Panc1 (cell line): ENCODE results near the gene OR51E1. TPM values are rescaled to one million over a fixed set of nuclear protein-coding genes. Genes with fewer than 3 reads are reported as not detected.

Source experiments
- ATAC-seq: fragments of 200-7000 bp; cut with Tn5 transposase; 2 replicates; pipeline ENCODE4 v1.9.1; 2020; ENCODE audit warnings: mild to moderate bottlenecking, moderate library complexity
- BruUV-seq: library from RNA; stranded (reverse); fragments of 400-500 nt; replicated peaks from 2 replicates; lab custom pipeline; 2021; lab: Mats Ljungman, UMichigan
- CTCF ChIA-PET: fragments of 300-600 bp; sonication (Branson Sonifier 250); formaldehyde crosslinking; loops from one replicate; lab custom pipeline; 2022; ENCODE audit warnings: antibody characterized with exemption; lab: Charles Lee
- POLR2A ChIA-PET: fragments of 300-600 bp; sonication (Branson Sonifier 250); formaldehyde crosslinking; loops from one replicate; lab custom pipeline; 2022; ENCODE audit warnings: antibody characterized with exemption; lab: Charles Lee
- DNase-seq: peaks from one replicate; pipeline ENCODE4 v3.0.0-alpha.2; 2010; ENCODE audit warnings: low read depth, low spot score
- H3K27ac ChIP-seq: 2 replicates; pipeline ENCODE4 v1.5.1; 2011; ENCODE audit warnings: mild to moderate bottlenecking, low read length, inconsistent platforms
- H3K27me3 ChIP-seq: fragments of 200-500 bp; sonication (Bioruptor generic); 2 replicates; pipeline ENCODE4 v1.6.0; 2014; ENCODE audit warnings: low read length, inconsistent platforms; ENCODE audit not compliant: control insufficient read depth, insufficient read depth
- H3K36me3 ChIP-seq: fragments of 200-500 bp; sonication (Bioruptor generic); 2 replicates; pipeline ENCODE4 v1.5.1; 2014; ENCODE audit warnings: inconsistent platforms, mild to moderate bottlenecking, low read length, moderate library complexity; ENCODE audit not compliant: control insufficient read depth, insufficient read depth
- H3K4me1 ChIP-seq: 2 replicates; pipeline ENCODE4 v1.5.1; 2011; ENCODE audit warnings: inconsistent platforms, mild to moderate bottlenecking, low read length, moderate library complexity; ENCODE audit not compliant: control insufficient read depth, insufficient read depth
- H3K4me3 ChIP-seq, 2 experiments: 2 replicates each; pipeline ENCODE4 v1.5.1; 2011 to 2012; ENCODE audit warnings: low read depth in 2 of 2, low read length in 2 of 2, mild to moderate bottlenecking in 2 of 2, inconsistent platforms in 1 of 2, moderate library complexity in 1 of 2
- H3K9me3 ChIP-seq: fragments of 200-500 bp; sonication (Bioruptor generic); 2 replicates; pipeline ENCODE4 v1.5.1; 2014; ENCODE audit warnings: low read depth, mild to moderate bottlenecking, inconsistent platforms, low read length, moderate library complexity; ENCODE audit not compliant: control insufficient read depth, insufficient read depth
- POLR2AphosphoS5 ChIP-seq: IDR thresholded peaks from 2 replicates; pipeline ENCODE4 v1.6.1; 2012; ENCODE audit warnings: mild to moderate bottlenecking, low read depth, low read length, moderate library complexity
- SIN3A ChIP-seq: IDR thresholded peaks from 2 replicates; pipeline ENCODE4 v1.6.1; 2012; ENCODE audit warnings: low read depth, mild to moderate bottlenecking, low read length, moderate library complexity, borderline replicate concordance; ENCODE audit not compliant: insufficient read depth
- TCF7L2 ChIP-seq: IDR thresholded peaks from 2 replicates; pipeline ENCODE4 v1.6.1; 2011; ENCODE audit warnings: mild to moderate bottlenecking, low read depth, low read length, inconsistent platforms
- in situ Hi-C: cut with HindIII; loops from 2 replicates; pipeline ENCODE4 v1.10.0; 2016; ENCODE audit warnings: low sequenced_read_pairs, low pct_unique_long_range_greater_than_20kb
- intact Hi-C: fragments of 100-400 bp; cut with micrococcal nuclease; formaldehyde crosslinking; loops from one replicate; pipeline ENCODE4 v1.10.0; 2022; ENCODE audit not compliant: unreplicated experiment
- total RNA-seq: library from RNA; stranded (reverse); gene quantifications from one replicate; pipeline ENCODE4 v1.2.1, GENCODE V29; 2021; ENCODE audit not compliant: unreplicated experiment
- TF ChIP-seq, protein P1 (sequence below), 2 experiments: IDR thresholded peaks; 2 replicates each; pipeline ENCODE4 v1.6.1; 2011 to 2012; ENCODE audit warnings: low read depth in 2 of 2, control low read depth in 1 of 2, low read length in 1 of 2, mild to moderate bottlenecking in 1 of 2, moderate library complexity in 1 of 2; ENCODE audit not compliant: insufficient read depth in 1 of 2
- TF ChIP-seq, protein P2 (sequence below): fragments of 450-650 bp; IDR thresholded peaks from 2 replicates; pipeline ENCODE4 v1.5.1; 2017; ENCODE audit warnings: mild to moderate bottlenecking

Gene OR51E1
- total RNA-seq, 1 experiment from 2014 or later = not detected

DNA sequence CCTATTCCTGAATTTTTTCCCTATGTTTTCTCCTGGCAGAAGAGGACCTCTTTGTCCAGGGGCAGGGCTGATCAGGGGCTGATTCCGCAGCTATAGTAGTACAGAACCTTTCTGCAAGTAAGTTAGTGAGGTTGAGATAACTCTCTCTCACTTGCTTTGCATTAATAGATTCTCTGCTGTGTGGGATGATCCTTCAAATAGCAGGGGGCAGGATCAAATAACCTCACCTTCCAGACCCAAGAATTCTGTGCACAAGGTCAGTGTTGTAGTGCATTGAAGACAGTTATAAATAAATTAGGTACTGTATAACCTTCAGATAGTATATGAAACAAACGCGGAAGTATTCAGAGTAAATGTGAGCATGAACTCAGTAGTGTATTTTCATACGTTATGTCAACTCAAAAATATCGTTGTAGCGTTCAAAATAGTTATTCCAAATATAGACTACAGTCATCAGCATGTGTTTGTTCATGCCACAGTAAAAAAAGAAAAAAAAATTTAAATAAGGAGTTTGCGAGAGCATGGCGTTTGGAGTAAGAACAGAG, 61.1 kb downstream of the OR51E1 start:
- Histone ChIP-seq H3K4me1 (no peaks in the 10 kb centered on the region), H3K4me3 (no peak overlapping the region), H3K27ac (no peak overlapping the region), H3K27me3 (no peaks in the 10 kb centered on the region), H3K36me3 (no peaks in the 10 kb centered on the region), H3K9me3 (no peaks in the 10 kb centered on the region)
- CTCF ChIA-PET = no interaction called here
- no TSS peak for BruUV-seq
- DNase-seq (no peak), ATAC-seq (no peak)
- in situ Hi-C loops = no loop called here
- POLR2A ChIA-PET = interaction anchor here (1.0 kb wide), 1 partner anchor 15 kb away, joined by 3 read pairs; no protein-coding TSS in a partner anchor
- intact Hi-C loops = no loop called here
- TF ChIP-seq POLR2AphosphoS5 (no peak), SIN3A (no peak), TCF7L2 (no peak)
- TF ChIP-seq, protein P1, sequence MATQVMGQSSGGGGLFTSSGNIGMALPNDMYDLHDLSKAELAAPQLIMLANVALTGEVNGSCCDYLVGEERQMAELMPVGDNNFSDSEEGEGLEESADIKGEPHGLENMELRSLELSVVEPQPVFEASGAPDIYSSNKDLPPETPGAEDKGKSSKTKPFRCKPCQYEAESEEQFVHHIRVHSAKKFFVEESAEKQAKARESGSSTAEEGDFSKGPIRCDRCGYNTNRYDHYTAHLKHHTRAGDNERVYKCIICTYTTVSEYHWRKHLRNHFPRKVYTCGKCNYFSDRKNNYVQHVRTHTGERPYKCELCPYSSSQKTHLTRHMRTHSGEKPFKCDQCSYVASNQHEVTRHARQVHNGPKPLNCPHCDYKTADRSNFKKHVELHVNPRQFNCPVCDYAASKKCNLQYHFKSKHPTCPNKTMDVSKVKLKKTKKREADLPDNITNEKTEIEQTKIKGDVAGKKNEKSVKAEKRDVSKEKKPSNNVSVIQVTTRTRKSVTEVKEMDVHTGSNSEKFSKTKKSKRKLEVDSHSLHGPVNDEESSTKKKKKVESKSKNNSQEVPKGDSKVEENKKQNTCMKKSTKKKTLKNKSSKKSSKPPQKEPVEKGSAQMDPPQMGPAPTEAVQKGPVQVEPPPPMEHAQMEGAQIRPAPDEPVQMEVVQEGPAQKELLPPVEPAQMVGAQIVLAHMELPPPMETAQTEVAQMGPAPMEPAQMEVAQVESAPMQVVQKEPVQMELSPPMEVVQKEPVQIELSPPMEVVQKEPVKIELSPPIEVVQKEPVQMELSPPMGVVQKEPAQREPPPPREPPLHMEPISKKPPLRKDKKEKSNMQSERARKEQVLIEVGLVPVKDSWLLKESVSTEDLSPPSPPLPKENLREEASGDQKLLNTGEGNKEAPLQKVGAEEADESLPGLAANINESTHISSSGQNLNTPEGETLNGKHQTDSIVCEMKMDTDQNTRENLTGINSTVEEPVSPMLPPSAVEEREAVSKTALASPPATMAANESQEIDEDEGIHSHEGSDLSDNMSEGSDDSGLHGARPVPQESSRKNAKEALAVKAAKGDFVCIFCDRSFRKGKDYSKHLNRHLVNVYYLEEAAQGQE (IDR thresholded peaks at IDR 0.05; ENCODE audit: insufficient read depth in 1 of 2, low read depth in 2 of 2, low read length in 1 of 2) = no peak
- TF ChIP-seq, protein P2, sequence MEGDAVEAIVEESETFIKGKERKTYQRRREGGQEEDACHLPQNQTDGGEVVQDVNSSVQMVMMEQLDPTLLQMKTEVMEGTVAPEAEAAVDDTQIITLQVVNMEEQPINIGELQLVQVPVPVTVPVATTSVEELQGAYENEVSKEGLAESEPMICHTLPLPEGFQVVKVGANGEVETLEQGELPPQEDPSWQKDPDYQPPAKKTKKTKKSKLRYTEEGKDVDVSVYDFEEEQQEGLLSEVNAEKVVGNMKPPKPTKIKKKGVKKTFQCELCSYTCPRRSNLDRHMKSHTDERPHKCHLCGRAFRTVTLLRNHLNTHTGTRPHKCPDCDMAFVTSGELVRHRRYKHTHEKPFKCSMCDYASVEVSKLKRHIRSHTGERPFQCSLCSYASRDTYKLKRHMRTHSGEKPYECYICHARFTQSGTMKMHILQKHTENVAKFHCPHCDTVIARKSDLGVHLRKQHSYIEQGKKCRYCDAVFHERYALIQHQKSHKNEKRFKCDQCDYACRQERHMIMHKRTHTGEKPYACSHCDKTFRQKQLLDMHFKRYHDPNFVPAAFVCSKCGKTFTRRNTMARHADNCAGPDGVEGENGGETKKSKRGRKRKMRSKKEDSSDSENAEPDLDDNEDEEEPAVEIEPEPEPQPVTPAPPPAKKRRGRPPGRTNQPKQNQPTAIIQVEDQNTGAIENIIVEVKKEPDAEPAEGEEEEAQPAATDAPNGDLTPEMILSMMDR = no peak

Other genes with a start within 250 kb of the OR51E1 start
- gene OR52K2, start 194.7 kb upstream of the OR51E1 start, total RNA-seq = not detected
- not detected for gene OR52K1, start 161.3 kb upstream of the OR51E1 start, total RNA-seq
- gene OR52M1, start 98.8 kb upstream of the OR51E1 start, total RNA-seq = not detected
- gene OR52I2, start 62.2 kb upstream of the OR51E1 start, total RNA-seq = not detected
- not detected for gene OR52I1, start 49.9 kb upstream of the OR51E1 start, total RNA-seq
- 18.5 TPM for gene TRIM68, start 35.8 kb upstream of the OR51E1 start, total RNA-seq
- gene OR51D1, start 6.5 kb upstream of the OR51E1 start, total RNA-seq = not detected
- gene OR51E2, start 53.9 kb downstream of the OR51E1 start, total RNA-seq = not detected
- gene MMP26, start 60.8 kb downstream of the OR51E1 start, total RNA-seq = not detected
- not detected for gene OR51F1, start 126.0 kb downstream of the OR51E1 start, total RNA-seq
- gene OR52R1, start 160.4 kb downstream of the OR51E1 start, total RNA-seq = not detected
- not detected for gene OR51F2, start 177.3 kb downstream of the OR51E1 start, total RNA-seq
- not detected for gene OR51S1, start 205.2 kb downstream of the OR51E1 start, total RNA-seq
- not detected for gene OR51T1, start 237.9 kb downstream of the OR51E1 start, total RNA-seq